GM08714 (cell line): ENCODE data around the gene FAT2.

ENCODE experiments used
- H3K4me3 ChIP-seq: fragments of 200-500 bp; sonication (Bioruptor generic); 2 replicates; pipeline ENCODE4 v1.5.1; 2014; ENCODE audit warnings: mild to moderate bottlenecking, low read length, inconsistent platforms
- ZNF274 ChIP-seq: IDR thresholded peaks from 2 replicates; pipeline ENCODE4 v1.6.1; 2012; ENCODE audit warnings: mild to moderate bottlenecking, low read depth, low read length

FAT2 gene

DNA sequence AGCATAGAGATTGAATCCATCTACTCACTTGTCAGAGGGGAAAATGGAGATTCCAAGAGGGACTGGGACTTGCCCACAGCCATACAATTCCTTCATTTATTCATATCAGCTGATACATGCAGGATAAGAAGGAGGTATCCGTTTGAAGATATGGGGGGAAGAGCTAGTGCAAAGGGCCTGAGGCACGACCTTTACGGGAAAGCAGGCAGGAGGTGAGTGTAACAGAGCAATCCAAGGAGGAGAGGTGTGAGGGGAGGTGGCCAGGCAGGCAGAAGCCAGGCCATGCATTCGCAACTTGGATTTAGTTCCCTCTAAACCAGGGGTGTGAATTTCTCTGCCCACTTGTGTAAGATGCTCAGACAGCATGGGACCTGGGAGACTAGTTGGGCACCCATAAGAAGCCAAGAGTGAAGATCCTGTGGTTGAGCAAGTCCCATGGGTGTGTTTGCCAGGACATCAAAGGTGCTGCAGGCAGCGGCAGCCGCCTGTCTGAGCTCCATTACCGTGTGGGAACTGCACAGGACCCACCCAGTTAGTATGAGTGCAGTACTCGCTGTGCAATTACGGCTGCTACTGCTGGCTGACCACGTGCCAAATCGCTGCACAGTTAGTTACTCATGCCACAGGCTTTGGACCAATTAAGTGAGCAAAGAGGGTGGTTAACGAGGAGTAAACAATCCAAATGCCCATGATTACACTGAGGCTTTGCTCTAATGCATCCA is 31.4 kb upstream of the FAT2 start:
- no peak overlapping the region for H3K4me3 ChIP-seq
- no peak for TF ChIP-seq ZNF274

DNA sequence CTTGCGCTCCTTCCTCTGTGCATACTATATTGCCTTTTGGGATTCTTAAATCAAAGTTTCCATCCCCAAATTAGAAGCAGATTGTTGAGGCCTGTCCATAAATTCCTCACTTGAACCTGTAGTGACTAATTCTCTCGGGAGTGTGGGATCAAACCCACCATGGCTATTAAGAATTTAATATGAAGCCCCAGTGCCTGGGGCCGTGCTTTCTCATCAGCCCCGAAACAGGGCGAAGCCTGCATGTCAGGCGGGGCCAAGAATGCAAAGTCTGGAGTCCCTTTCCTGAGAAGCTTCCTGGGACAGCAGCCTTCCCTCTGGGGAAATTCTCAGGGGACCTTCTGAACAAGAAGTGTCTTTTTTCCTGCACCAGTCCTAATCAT is 29.3 kb upstream of the FAT2 start:
- H3K4me3 ChIP-seq: no peak overlapping the region
- no peak for TF ChIP-seq ZNF274

DNA sequence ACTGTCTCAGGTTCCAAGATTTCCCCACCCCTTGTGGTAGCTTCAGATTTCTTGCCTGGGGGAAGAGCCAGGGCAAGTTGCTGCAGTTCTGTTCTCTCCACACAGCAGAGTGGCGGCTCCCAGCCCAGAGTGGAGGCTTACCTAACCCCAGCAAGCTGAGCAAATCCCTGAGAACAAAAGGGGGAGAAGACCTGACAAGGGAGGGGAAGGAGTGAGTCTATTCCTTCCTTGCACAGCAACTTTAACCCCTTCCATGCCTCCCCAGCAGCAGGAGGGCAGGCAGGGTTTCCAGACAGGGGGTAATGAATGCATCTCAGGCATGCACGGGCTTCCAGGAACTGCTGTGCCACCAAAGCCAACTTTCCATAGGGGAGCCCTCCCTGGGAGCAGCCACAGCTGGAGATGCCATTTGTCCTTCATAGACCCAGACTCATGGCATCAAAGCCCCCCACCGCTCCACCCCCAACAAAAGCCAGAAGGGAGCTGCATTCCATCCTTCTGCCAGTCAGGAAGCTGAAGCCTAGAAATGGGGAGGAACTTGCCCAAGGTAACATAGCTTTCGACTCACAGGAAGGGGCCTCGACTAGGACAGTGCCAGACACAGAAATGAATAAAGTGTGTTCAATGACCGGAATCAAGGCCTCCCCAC is 28.8 kb upstream of the FAT2 start:
- no peak overlapping the region for H3K4me3 ChIP-seq
- TF ChIP-seq ZNF274: no peak

DNA sequence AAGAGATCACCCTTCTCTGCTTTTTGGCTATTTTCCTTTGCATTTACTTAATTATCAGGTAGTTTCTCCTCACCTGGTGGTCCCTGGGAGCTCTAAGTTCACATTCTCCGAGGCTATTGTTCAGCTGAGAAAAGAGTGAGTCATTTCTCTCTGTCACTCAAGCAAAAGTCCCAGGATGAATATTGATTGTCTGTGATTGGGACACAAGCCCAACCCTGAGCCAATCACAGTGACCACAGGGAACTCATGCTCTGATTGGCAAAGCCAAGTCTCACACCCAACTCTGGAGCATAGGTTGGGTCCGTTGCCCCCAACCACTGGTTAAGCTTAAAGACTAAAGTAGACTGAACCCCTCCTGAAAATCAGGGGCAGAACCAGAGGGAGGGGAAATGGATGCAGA is 27.8 kb upstream of the FAT2 start:
- TF ChIP-seq ZNF274: no peak
- H3K4me3 ChIP-seq: no peak overlapping the region

DNA sequence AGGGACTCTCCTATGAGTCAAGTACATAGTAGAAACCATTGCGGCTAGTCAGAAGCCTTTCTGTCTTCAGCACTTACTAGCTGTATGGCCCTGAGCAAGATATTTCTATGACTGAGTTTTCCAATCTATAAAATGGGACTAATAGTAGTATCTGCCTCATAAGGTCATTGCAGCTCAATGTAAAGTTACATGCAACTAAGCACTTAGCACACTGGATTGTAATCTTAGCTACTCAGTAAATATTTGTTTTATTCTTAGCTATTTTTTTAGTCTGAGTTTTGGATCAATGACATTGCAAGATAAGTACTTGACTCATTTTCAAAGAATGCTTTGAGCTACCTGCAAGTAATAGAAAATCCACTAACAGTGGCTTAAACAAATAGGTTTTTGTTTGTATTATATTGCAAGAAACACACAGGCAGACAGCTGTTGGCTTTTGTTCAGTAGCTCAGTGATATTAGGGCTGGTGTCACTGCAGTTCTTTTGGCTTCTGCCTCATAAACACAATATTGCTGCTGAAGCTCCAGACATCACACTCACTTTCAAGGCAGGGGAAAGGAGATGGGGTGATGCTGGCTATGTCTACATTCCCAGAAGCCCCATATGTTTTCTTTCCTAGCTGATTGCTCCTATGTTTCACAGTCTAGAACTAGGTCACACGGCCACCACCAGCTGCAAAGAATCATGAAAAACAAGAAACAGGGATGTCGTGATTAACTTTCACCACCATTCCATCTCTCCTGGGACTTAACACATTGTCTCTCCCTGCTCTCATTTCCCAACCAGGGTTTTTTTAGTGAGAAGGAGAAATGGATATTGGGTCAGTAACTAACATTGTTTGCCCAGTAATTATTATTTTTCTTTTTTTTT is 26.9 kb upstream of the FAT2 start:
- no peak for TF ChIP-seq ZNF274
- H3K4me3 ChIP-seq: no peak overlapping the region

- TF ChIP-seq ZNF274: no peak
Observed at GRCh38 chr5:151617383-151617840, 26.3 kb upstream of the FAT2 start.

DNA sequence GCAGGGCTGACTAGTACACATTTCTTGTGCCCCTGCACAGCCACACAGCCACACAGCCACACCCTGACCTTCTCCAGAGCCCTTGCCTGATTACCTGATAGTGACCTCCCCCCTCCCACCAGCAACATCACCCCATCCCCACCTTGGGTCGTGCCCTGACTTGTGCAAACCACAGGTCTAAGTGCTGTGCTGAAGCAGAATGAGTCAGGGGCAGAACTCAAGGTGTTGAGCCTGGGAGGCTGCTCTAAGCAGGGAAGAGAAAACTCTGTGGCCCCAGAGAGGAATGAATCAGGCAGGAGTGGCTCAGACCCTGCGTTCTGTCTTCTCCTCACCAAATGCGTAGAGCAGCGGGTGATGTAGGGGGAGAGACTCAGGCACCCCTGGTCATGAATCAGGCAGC is 24.3 kb upstream of the FAT2 start:
- no peak overlapping the region for H3K4me3 ChIP-seq
- no peak for TF ChIP-seq ZNF274

More at GRCh38 chr5:151617383-151617840, 26.3 kb upstream of the FAT2 start:
- no peak overlapping the region for H3K4me3 ChIP-seq

- no peak overlapping the region for H3K4me3 ChIP-seq
- no peak for TF ChIP-seq ZNF274
Observed at GRCh38 chr5:151614565-151614964, 23.4 kb upstream of the FAT2 start.

- no peak for TF ChIP-seq ZNF274
- peak overlapping the region; percentile 0; the same call in 1 of the 2 replicates for H3K4me3 ChIP-seq
Observed at GRCh38 chr5:151612689-151613427, 21.7 kb upstream of the FAT2 start.

- H3K4me3 ChIP-seq: no peak overlapping the region
- no peak for TF ChIP-seq ZNF274
Observed at GRCh38 chr5:151611127-151611775, 20.1 kb upstream of the FAT2 start.

DNA sequence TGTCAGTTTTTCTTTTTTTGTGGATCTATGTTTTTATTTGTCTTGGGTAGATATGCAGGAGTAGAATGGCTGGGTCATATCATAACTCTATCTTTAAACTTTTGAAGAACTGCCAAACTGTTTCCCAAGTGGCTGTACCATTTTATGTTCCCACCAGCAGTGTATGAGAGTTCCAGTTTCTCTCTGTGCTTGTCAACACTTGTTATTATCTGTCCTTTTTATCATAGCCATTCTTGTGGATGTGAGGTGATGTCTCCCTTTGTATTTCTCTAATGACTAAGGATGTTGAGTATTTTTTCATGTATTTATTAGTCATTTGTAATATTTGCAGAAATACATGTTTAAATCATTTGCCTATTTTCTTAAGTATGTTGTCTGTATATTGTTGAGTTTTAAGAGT is 17.4 kb upstream of the FAT2 start:
- no peak for TF ChIP-seq ZNF274
- no peak overlapping the region for H3K4me3 ChIP-seq

DNA sequence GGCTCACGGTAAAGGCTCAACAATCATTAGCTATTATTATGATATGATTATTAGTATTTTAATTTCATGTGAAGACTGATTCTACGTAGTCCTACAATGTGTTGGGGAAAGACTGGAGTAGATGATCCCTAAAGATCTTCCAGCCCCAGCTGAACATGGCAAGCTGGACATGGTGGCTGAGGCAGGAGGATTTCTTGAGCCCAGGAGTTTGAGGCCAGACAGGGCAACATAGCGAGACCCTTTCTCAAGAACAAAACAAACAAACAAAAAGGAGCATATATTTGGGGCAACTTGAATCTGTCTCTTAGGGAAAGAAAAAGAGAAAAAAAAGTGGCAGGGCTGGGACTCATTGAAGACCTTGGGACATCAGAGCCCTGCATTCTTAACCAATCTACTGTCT is 16.2 kb upstream of the FAT2 start:
- TF ChIP-seq ZNF274: no peak

GRCh38 chr5:151605559-151605958 is 14.4 kb upstream of the FAT2 start:
- no peak overlapping the region for H3K4me3 ChIP-seq
- TF ChIP-seq ZNF274: no peak

More for the DNA sequence above, 16.2 kb upstream of the FAT2 start:
- H3K4me3 ChIP-seq: no peak overlapping the region
